GM12878 (cell line): ENCODE results near the gene ACTR2. TPM values are rescaled to one million over a fixed set of nuclear protein-coding genes. Genes with fewer than 3 reads are reported as not detected.

Experiments
- ATAC-seq: fragments of 200-7000 bp; cut with Tn5 transposase; 3 replicates; pipeline ENCODE4 v1.9.1; 2020; ENCODE audit warnings: mild to moderate bottlenecking, moderate library complexity
- BruUV-seq: library from RNA; stranded (reverse); fragments of 400-500 nt; replicated peaks from 2 replicates; lab custom pipeline; 2021; lab: Mats Ljungman, UMichigan
- CTCF ChIA-PET: fragments of 300-600 bp; sonication (Branson Sonifier 250); formaldehyde crosslinking; extraction: SDS; loops from one replicate; lab custom pipeline; 2021; ENCODE audit warnings: inconsistent platforms; lab: Yijun Ruan, JAX
- POLR2A ChIA-PET: fragments of 350-600 bp; formaldehyde crosslinking; extraction: SDS; loops from one replicate; lab custom pipeline; 2021; ENCODE audit warnings: inconsistent platforms; lab: Charles Lee
- RAD21 ChIA-PET: fragments of 300-600 bp; sonication (Branson Sonifier 250); formaldehyde crosslinking; loops from one replicate; lab custom pipeline; 2023; ENCODE audit warnings: antibody characterized with exemption; ENCODE audit not compliant: unreplicated experiment; lab: Charles Lee
- SMC1A ChIA-PET: fragments of 300-600 bp; sonication (Branson Sonifier 250); formaldehyde crosslinking; loops from one replicate; lab custom pipeline; 2023; ENCODE audit not compliant: unreplicated experiment, uncharacterized antibody; lab: Charles Lee
- DNase-seq: peaks from one replicate; pipeline ENCODE4 v3.0.0-alpha.2; 2011; ENCODE audit warnings: low read depth, low spot score
- FAIRE-seq: peaks from 3 replicates; lab custom pipeline; 2011; peaks lifted over from hg19 to GRCh38; lab: Jason Lieb, UNC
- H2AFZ ChIP-seq: 2 replicates; pipeline ENCODE4 v1.6.0; 2011; ENCODE audit warnings: low read depth, low read length, control low read depth; ENCODE audit not compliant: control insufficient read depth
- H3K27ac ChIP-seq: 2 replicates; pipeline ENCODE4 v1.5.1; 2011; ENCODE audit warnings: control low read depth; ENCODE audit not compliant: control insufficient read depth, insufficient read depth
- H3K27me3 ChIP-seq, 2 experiments: replicated peaks in 1 of 2; 2 replicates each; pipeline versions ENCODE4 v1.6.0 to v1.6.1; 2011; ENCODE audit warnings: low read length in 1 of 2; ENCODE audit not compliant: control insufficient read depth in 2 of 2, insufficient read depth in 2 of 2
- H3K36me3 ChIP-seq, 2 experiments: 2 replicates each; pipeline ENCODE4 v1.5.1; 2011; ENCODE audit warnings: low read length in 1 of 2; ENCODE audit not compliant: control insufficient read depth in 2 of 2, insufficient read depth in 2 of 2
- H3K4me1 ChIP-seq: 2 replicates; pipeline ENCODE4 v1.6.1; 2011; ENCODE audit warnings: mild to moderate bottlenecking, low read length, moderate library complexity, mixed read lengths; ENCODE audit not compliant: control insufficient read depth, insufficient read depth
- H3K4me2 ChIP-seq: 2 replicates; pipeline ENCODE4 v1.6.0; 2011; ENCODE audit warnings: control low read depth; ENCODE audit not compliant: control insufficient read depth, insufficient read depth
- H3K4me3 ChIP-seq: fragments of 200-600 bp; sonication (generic); 2 replicates; pipeline ENCODE4 v1.5.1; 2016
- H3K79me2 ChIP-seq: 2 replicates; pipeline ENCODE4 v1.6.0; 2011; ENCODE audit warnings: low read length; ENCODE audit not compliant: control insufficient read depth, insufficient read depth
- H3K9ac ChIP-seq: 2 replicates; pipeline ENCODE4 v1.8.0; 2011; ENCODE audit warnings: low read length, control low read depth, mixed read lengths; ENCODE audit not compliant: control insufficient read depth, insufficient read depth
- H3K9me3 ChIP-seq: replicated peaks from 3 replicates; pipeline ENCODE4 v1.5.1; 2011; ENCODE audit warnings: mild to moderate bottlenecking, low read length; ENCODE audit not compliant: control insufficient read depth, insufficient read depth
- H4K20me1 ChIP-seq: 2 replicates; pipeline ENCODE4 v1.6.0; 2011; ENCODE audit not compliant: control insufficient read depth, insufficient read depth
- ATF3 ChIP-seq: IDR thresholded peaks from 2 replicates; pipeline ENCODE4 v1.6.1; 2011; ENCODE audit warnings: low read depth, mild to moderate bottlenecking, low read length, moderate library complexity, borderline replicate concordance; ENCODE audit errors: extremely low read depth
- BCL3 ChIP-seq: IDR thresholded peaks from 2 replicates; pipeline ENCODE4 v1.6.1; 2011; ENCODE audit warnings: borderline replicate concordance, low read depth, mild to moderate bottlenecking, moderate library complexity, low read length; ENCODE audit not compliant: insufficient read depth, poor library complexity, severe bottlenecking
- DPF2 ChIP-seq: fragments of 450-650 bp; IDR thresholded peaks from 2 replicates; pipeline ENCODE4 v1.6.1; 2017; ENCODE audit warnings: mild to moderate bottlenecking
- FOXM1 ChIP-seq: IDR thresholded peaks from 2 replicates; pipeline ENCODE4 v1.6.1; 2012; ENCODE audit warnings: low read depth, mild to moderate bottlenecking, inconsistent platforms, low read length, moderate library complexity
- KAT2A ChIP-seq: conservative IDR thresholded peaks from 2 replicates; pipeline ENCODE4 v1.6.1; 2011; ENCODE audit warnings: low read depth, low read length; ENCODE audit not compliant: control insufficient read depth
- MTA2 ChIP-seq: fragments of 450-650 bp; IDR thresholded peaks from 2 replicates; pipeline ENCODE4 v1.6.1; 2016; ENCODE audit warnings: low read depth, mild to moderate bottlenecking, moderate library complexity
- MTA3 ChIP-seq: IDR thresholded peaks from 2 replicates; pipeline ENCODE4 v1.6.1; 2012; ENCODE audit warnings: low read length, inconsistent platforms, borderline replicate concordance
- POLR2AphosphoS2 ChIP-seq: IDR thresholded peaks from 2 replicates; pipeline ENCODE4 v1.6.1; 2011; ENCODE audit warnings: low read depth, mild to moderate bottlenecking, low read length, improper control_type of control experiment, moderate library complexity
- RELB ChIP-seq: fragments of 450-650 bp; IDR thresholded peaks from 2 replicates; pipeline ENCODE4 v1.6.1; 2017; ENCODE audit warnings: low read depth, mild to moderate bottlenecking, moderate library complexity
- SP1 ChIP-seq: IDR thresholded peaks from one replicate; pipeline ENCODE4 v1.6.1; 2011; ENCODE audit warnings: low read depth, low read length
- TAF1 ChIP-seq: IDR thresholded peaks from 2 replicates; pipeline ENCODE4 v1.6.1; 2011; ENCODE audit warnings: mild to moderate bottlenecking, low read depth, low read length, borderline replicate concordance
- TCF7 ChIP-seq: IDR thresholded peaks from 2 replicates; pipeline ENCODE4 v1.6.1; 2014; ENCODE audit warnings: antibody characterized with exemption, borderline replicate concordance
- ZBTB40 ChIP-seq: fragments of 450-650 bp; IDR thresholded peaks from 2 replicates; pipeline ENCODE4 v1.6.1; 2016; ENCODE audit warnings: mild to moderate bottlenecking, moderate library complexity, borderline replicate concordance
- ZNF24 ChIP-seq: fragments of 450-650 bp; IDR thresholded peaks from 2 replicates; pipeline ENCODE4 v1.6.1; 2017; ENCODE audit warnings: antibody characterized with exemption, mild to moderate bottlenecking
- ZZZ3 ChIP-seq: IDR thresholded peaks from 2 replicates; pipeline ENCODE4 v1.6.1; 2011; ENCODE audit warnings: low read depth; ENCODE audit not compliant: control insufficient read depth, insufficient read length
- WGBS: methylation state at CpG from one replicate; pipeline ENCODE4 v1.1.6; 2016; ENCODE audit warnings: low lambda C conversion rate; ENCODE audit not compliant: insufficient replicate concordance, insufficient coverage; ENCODE audit errors: missing lambda C conversion rate; 5-methylcytosine and 5-hydroxymethylcytosine counted together
- in situ Hi-C: fragments of 300-500 bp; cut with MboI; formaldehyde crosslinking; loops from 9 replicates; pipeline ENCODE4 v1.14.3; 2018; ENCODE audit warnings: mixed read lengths
- intact Hi-C: fragments of 100-400 bp; cut with micrococcal nuclease; formaldehyde crosslinking; loops from one replicate; pipeline ENCODE4 v1.14.2; 2022; ENCODE audit not compliant: unreplicated experiment
- polyA plus RNA-seq, 11 experiments: library from polyadenylated mRNA; depleted of rRNA in 4 of 11; unstranded in 6 of 11; stranded (reverse) in 5 of 11; fragments of >200 nt; fragmentation: Nextera tagmentation in 4 of 11; fragmentation: Illumina TruSeq in 1 of 11; extraction: Ambion mirVana in 4 of 11; extraction: Trizol in 1 of 11; gene quantifications; 1 replicate in 1 of 11; 2 replicates in 10 of 11; pipeline versions ENCODE4 v1.2.1 to v1.2.3, GENCODE V29; 2011 to 2016; ENCODE audit warnings: inconsistent platforms in 2 of 11, missing spikeins in 2 of 11, low read depth in 1 of 11
- total RNA-seq, 4 experiments: library from RNA; depleted of rRNA in 3 of 4; stranded (reverse); fragments of >200 nt in 3 of 4; fragmentation: Illumina TruSeq in 1 of 4; extraction: Trizol in 1 of 4; gene quantifications; 2 replicates each; pipeline versions ENCODE4 v1.2.1 to v1.2.3, GENCODE V29; 2013 to 2021

The ACTR2 gene
- total and polyA plus RNA-seq, 10 of the 15 experiments (the other 5 are each of a cell fraction or from before 2014, with no cell fraction given): 94.2 to 401 (median 195) TPM

- POLR2A ChIA-PET: interaction anchor here (0.6 to 1.5 kb wide), 4 partner anchors 31 to 93 kb away, joined by 3 to 10 read pairs (median 4); partner anchors contain the start of gene ACTR2
- Histone ChIP-seq H3K4me3 (no peak overlapping the region), H3K9me3 (peaks cover 9% of the 10 kb centered on the region), H3K9ac (no peak overlapping the region), H3K79me2 (no peaks in the 10 kb centered on the region), H3K27ac (peak overlapping the region; percentile 22), H4K20me1 (no peaks in the 10 kb centered on the region), H3K27me3 (no peaks in the 10 kb centered on the region), H3K36me3 (no peaks in the 10 kb centered on the region; a peak in 1 of 4 replicates), H2AFZ (peak overlapping the region; percentile 1; the same call in 1 of the 2 replicates), H3K4me1 (peaks cover 36% of the 10 kb centered on the region), H3K4me2 (peak overlapping the region; percentile 39; the same call in 1 of the 2 replicates)
- RAD21 ChIA-PET: interaction anchor here (0.6 to 3.8 kb wide), 16 partner anchors 19 to 256 kb away, joined by 3 to 17 read pairs (median 4); no protein-coding TSS in a partner anchor
- CTCF ChIA-PET: interaction anchor here (0.9 to 1.9 kb wide), 9 partner anchors 18 to 112 kb away, joined by 3 to 10 read pairs (median 4); partner anchors contain the start of gene SPRED2
- in situ Hi-C loops (no loop called here), intact Hi-C loops (loop anchor here (2.0 to 5.0 kb wide), 2 partner anchors 69 to 117 kb away; no protein-coding TSS in a partner anchor)
- no TSS peak for BruUV-seq
- SMC1A ChIA-PET: interaction anchor here (0.6 to 3.7 kb wide), 23 partner anchors 9 to 171 kb away, joined by 3 to 29 read pairs (median 5); no protein-coding TSS in a partner anchor
- 20% methylated on average over 9 of the region's 9 CpGs for WGBS
- DNase-seq (peak; percentile 30), ATAC-seq (peak; percentile 84), FAIRE-seq (peak; percentile 49)
- TF ChIP-seq RELB: no peak; the same call in 1 of the 2 replicates
- TF ChIP-seq ATF3: no peak
- no peak for TF ChIP-seq MTA3
- no peak for TF ChIP-seq FOXM1
- TF ChIP-seq DPF2: peak; percentile 72
- TF ChIP-seq POLR2AphosphoS2: no peak
- no peak for TF ChIP-seq ZNF24
- no peak for TF ChIP-seq TCF7
- no peak for TF ChIP-seq ZZZ3
- TF ChIP-seq KAT2A: no peak
- TF ChIP-seq MTA2: peak; percentile 65
- no peak for TF ChIP-seq SP1
- no peak for TF ChIP-seq ZBTB40
- no peak for TF ChIP-seq TAF1
- TF ChIP-seq BCL3: no peak
Measured at GRCh38 chr2:65320042-65320725, 92.6 kb downstream of the ACTR2 start.
